Thyroid gland (tissue), 4 donors: ENCODE measurements around the gene PLCD3. TPM values are rescaled to one million over a fixed set of nuclear protein-coding genes. Genes with fewer than 3 reads are reported as not detected.
A peak's percentile ranks its signal among the peaks of the same experiment; 100 is the strongest.

Experiments used
- DNase-seq, 2 donors: peaks; one replicate each; pipeline ENCODE4 v3.0.0-alpha.2; 2019
- H3K27ac ChIP-seq, 3 donors: fragments of 200-600 bp; sonication (generic); 1 replicate in 2 of 3; 2 replicates in 1 of 3; pipeline ENCODE4 v1.5.1; 2016 to 2019; ENCODE audit warnings: mild to moderate bottlenecking in 1 of 3, moderate library complexity in 1 of 3
- H3K27me3 ChIP-seq: fragments of 200-600 bp; sonication (generic); one replicate; pipeline ENCODE4 v1.5.1; 2019
- H3K36me3 ChIP-seq, 2 donors: fragments of 200-600 bp; sonication (generic); one replicate each; pipeline ENCODE4 v1.5.1; 2016 to 2019
- H3K4me1 ChIP-seq, 2 donors: fragments of 200-600 bp; sonication (generic); one replicate each; pipeline ENCODE4 v1.5.1; 2017 to 2019
- H3K4me3 ChIP-seq, 3 donors: fragments of 200-600 bp; sonication (generic); replicated peaks in 1 of 3; 1 replicate in 2 of 3; 2 replicates in 1 of 3; pipeline ENCODE4 v1.5.1; 2016; ENCODE audit warnings: mild to moderate bottlenecking in 1 of 3
- H3K9me3 ChIP-seq: fragments of 200-600 bp; sonication (generic); one replicate; pipeline ENCODE4 v1.5.1; 2017
- CTCF ChIP-seq, 6 experiments: fragments of 200-600 bp in 3 of 6; fragments of 450-650 bp in 3 of 6; sonication (generic) in 3 of 6; IDR thresholded peaks; one replicate each; pipeline ENCODE4 v1.5.1; 2016 to 2019; ENCODE audit warnings: antibody characterized with exemption in 6 of 6, mild to moderate bottlenecking in 2 of 6, inconsistent platforms in 1 of 6, moderate library complexity in 1 of 6
- POLR2A ChIP-seq, 2 donors: fragments of 450-650 bp; IDR thresholded peaks; one replicate each; pipeline ENCODE4 v1.6.1; 2017; ENCODE audit warnings: antibody characterized with exemption in 2 of 2, mild to moderate bottlenecking in 2 of 2, moderate library complexity in 1 of 2
- WGBS, 2 donors: methylation state at CpG; one replicate each; pipeline ENCODE4 v1.1.5; 2017; 5-methylcytosine and 5-hydroxymethylcytosine counted together
- intact Hi-C: fragments of 100-400 bp; cut with DNase I; formaldehyde crosslinking; loops from one replicate; pipeline ENCODE4 v1.15.1; 2023
- total RNA-seq, 4 donors: library from RNA; depleted of rRNA; stranded (reverse); fragments of >200 nt; gene quantifications; one replicate each; pipeline ENCODE4 v1.2.3, GENCODE V29; 2016

The PLCD3 gene
- total RNA-seq, 4 donors from 2014 or later = 8.6 to 24.8 (median 16.9) TPM

DNA sequence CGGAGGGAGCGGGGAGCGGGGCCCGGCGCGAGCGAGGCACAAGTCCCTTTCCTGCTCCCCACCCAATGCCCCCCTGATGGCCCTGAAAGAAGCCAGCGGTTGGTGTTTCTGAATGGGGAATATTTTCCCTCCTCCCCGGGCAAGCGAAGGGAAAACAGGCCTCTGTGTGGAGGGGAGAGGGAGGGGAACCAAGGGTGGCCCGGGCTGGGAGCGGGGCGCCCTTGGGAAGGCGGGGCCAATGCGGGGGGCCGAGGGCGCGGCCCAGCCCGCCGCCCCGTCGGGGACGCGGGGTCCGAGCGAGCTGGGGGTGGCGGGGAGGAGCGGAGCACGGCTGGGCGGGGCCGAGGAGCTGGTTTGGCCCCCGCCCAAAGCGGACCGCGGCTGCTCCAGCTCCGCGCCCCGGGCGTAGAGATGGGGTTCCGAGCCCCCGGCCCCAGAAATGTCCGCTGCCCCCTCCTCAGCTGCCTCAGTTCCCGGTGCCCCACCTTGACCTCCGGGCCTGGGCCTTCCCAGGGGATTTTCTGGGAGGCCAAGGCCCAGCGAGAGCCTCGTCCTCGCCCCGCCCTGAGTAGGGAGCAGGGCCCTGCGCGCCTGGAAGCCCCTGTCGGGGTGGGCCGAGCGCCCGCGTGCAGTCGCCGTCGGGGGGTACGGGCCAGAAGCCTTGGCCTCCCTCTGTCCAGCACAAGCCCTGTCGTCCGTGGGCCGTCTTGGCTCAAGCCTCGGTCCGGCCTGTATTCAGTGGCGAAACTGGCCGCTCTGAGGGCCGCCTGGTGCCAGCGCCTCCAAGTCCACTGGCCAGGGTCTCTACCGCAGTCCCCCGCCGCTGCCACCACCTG, 12.1 kb upstream of the PLCD3 start:
- WGBS, 2 donors = 27 to 37% methylated on average over 11 to 14 of the region's 71 CpGs
- peak overlapping the region in 2 of 3 donors; percentile 27 to 37 for H3K4me3 ChIP-seq
- intact Hi-C loops = loop anchor here (10.0 kb wide), 1 partner anchor 240 kb away; no protein-coding TSS in a partner anchor
- TF ChIP-seq CTCF (IDR thresholded peaks at IDR 0.05) (no peak), POLR2A (IDR thresholded peaks at IDR 0.05) (no peak)
- no peaks in the 10 kb centered on the region for H3K36me3 ChIP-seq
- no peaks in the 10 kb centered on the region for H3K27me3 ChIP-seq
- peak; percentile 29 to 34 for DNase-seq
- peaks cover 6 to 29% of the 10 kb centered on the region in 2 donors for H3K4me1 ChIP-seq
- H3K27ac ChIP-seq = peak overlapping the region; percentile 79 to 88 (median 86)
- no peaks in the 10 kb centered on the region for H3K9me3 ChIP-seq

DNA sequence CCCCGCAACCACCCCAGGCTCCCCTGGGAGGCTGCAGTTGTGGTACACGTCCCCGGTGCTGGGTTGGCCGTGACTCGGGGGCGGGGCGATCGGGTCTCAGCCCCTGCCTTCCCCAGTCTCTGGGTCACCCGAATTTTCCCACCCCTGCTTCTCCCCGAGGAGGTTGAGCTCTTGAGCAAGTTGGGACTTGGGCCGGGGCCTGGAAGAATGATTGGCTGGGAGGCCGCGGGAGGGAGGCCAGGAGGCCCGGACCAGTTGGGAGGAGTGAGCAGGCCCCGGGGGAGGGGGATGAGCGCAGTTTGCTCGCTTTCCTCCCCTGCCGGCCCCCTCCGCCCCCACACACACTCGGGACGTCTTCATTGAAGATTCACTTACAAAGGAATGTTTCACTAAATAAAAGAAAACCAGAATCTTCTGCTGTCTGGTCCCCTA, 11.5 kb upstream of the PLCD3 start:
- WGBS, 2 donors = 23 to 24% methylated on average over 4 to 18 of the region's 21 CpGs
- intact Hi-C loops = loop anchor here (10.0 kb wide), 1 partner anchor 241 kb away; no protein-coding TSS in a partner anchor
- H3K9me3 ChIP-seq = no peaks in the 10 kb centered on the region

DNA sequence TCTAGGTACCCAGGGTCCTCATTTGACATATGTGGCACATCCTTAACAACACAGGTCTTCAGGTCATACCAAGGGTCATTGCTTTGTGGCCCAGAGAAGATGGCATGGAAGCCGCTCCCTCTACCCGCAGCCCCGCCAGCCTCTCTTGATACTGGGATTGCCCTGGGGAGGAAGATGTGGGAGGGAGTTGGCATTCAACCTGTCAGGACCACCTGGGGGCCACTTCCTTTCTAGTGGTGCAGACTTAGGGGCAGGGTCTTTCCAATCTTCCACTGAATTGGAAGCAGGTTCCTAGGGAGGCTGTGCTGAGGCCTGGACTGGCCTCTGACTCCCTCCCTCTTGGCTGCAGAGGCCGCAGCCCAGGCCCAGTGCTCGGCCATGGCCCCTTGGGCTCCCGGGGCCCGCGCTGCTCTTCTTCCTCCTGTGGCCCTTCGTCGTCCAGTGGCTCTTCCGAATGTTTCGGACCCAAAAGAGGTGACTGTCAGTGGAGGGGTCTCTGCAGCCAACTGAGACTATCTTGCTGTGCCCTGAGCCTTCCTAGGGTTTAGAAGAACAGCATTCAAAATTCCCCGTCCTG, 10.9 kb upstream of the PLCD3 start:
- H3K9me3 ChIP-seq = no peaks in the 10 kb centered on the region

More for the DNA sequence above, 11.5 kb upstream of the PLCD3 start:
- Histone ChIP-seq H3K27me3 (no peaks in the 10 kb centered on the region), H3K4me1 (peaks cover 6 to 29% of the 10 kb centered on the region in 2 donors), H3K4me3 (peak overlapping the region in 2 of 3 donors; percentile 27 to 37), H3K27ac (peak overlapping the region; percentile 79 to 88 (median 86)), H3K36me3 (no peaks in the 10 kb centered on the region)
- TF ChIP-seq POLR2A (IDR thresholded peaks at IDR 0.05) = no peak
- TF ChIP-seq CTCF (IDR thresholded peaks at IDR 0.05) = peak in 1 of 6 experiments; percentile 3
- DNase-seq = peak; percentile 51 to 52

DNA sequence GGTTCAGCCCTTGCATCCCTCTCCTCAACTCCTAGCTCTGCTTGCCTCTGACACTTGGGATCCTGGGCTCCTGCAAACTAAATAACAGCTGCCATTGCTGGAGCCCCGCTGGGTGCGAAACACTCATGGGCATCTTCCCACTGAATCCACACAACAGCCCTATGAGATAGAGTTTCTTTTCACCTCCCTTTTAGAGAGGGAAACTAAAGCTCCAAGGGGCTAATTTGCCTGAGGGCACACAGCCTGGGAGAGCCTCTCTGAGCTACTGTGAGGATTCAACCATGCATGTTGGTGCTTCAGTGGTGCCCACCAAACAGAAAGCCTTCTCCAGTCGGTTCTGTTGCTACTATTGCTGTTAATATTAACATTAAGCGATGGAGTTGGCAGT, 7.2 kb upstream of the PLCD3 start:
- 82 to 83% methylated on average over 4 of the region's 4 CpGs for WGBS, 2 donors

More for the DNA sequence above, 10.9 kb upstream of the PLCD3 start:
- no peak for TF ChIP-seq POLR2A (IDR thresholded peaks at IDR 0.05)
- TF ChIP-seq CTCF (IDR thresholded peaks at IDR 0.05) = no peak
- WGBS, 2 donors = 84 to 88% methylated on average over 13 of the region's 13 CpGs
- Histone ChIP-seq H3K36me3 (no peaks in the 10 kb centered on the region), H3K4me1 (peaks cover 6 to 29% of the 10 kb centered on the region in 2 donors), H3K27ac (peak overlapping the region in 2 of 3 donors; percentile 86 to 88), H3K27me3 (no peaks in the 10 kb centered on the region), H3K4me3 (no peak overlapping the region)
- intact Hi-C loops = loop anchor here (10.0 kb wide), 1 partner anchor 242 kb away; no protein-coding TSS in a partner anchor
- DNase-seq = no peak

More for the DNA sequence above, 7.2 kb upstream of the PLCD3 start:
- Histone ChIP-seq H3K4me3 (no peak overlapping the region), H3K9me3 (no peaks in the 10 kb centered on the region), H3K36me3 (no peaks in the 10 kb centered on the region), H3K27ac (no peak overlapping the region), H3K27me3 (no peaks in the 10 kb centered on the region), H3K4me1 (peaks cover 13 to 24% of the 10 kb centered on the region in 2 donors)
- intact Hi-C loops = loop anchor here (5.0 kb wide), 1 partner anchor 58 kb away; no protein-coding TSS in a partner anchor
- TF ChIP-seq CTCF (IDR thresholded peaks at IDR 0.05) = no peak
- no peak for TF ChIP-seq POLR2A (IDR thresholded peaks at IDR 0.05)
- DNase-seq = no peak
